GM04503 (cell line): Measurements from ENCODE around the gene ANKRD11.

Experiments
- DNase-seq: peaks from one replicate; pipeline ENCODE4 v3.0.0-alpha.2; 2012; ENCODE audit warnings: low read depth

The ANKRD11 gene

GRCh38 chr16:89297156-89297874 is 193.0 kb downstream of the ANKRD11 start:
- DNase-seq, result no peak

GRCh38 chr16:89295915-89296314 is 194.4 kb downstream of the ANKRD11 start:
- no peak for DNase-seq

GRCh38 chr16:89295071-89295900 is 195.1 kb downstream of the ANKRD11 start:
- DNase-seq, result no peak

DNA sequence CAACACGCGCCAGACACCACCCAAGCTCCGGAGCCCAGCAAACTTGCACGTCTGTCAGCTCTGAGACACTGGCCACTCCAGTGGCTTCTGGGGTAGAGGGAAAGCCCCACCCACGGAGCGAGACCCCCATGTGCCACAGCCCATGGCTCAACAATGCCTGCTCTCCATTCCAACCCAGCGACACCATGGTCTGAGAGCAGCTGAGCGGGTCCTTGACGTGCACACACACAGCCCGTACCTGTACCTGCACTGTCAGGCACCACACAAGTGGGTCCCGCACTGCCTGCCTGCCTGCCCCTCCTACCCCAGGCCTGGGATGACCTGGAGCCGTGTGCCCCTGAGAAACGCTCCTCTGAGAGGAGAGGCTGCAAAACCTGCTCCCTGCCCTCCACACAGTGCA is 195.9 kb downstream of the ANKRD11 start:
- no peak for DNase-seq

DNA sequence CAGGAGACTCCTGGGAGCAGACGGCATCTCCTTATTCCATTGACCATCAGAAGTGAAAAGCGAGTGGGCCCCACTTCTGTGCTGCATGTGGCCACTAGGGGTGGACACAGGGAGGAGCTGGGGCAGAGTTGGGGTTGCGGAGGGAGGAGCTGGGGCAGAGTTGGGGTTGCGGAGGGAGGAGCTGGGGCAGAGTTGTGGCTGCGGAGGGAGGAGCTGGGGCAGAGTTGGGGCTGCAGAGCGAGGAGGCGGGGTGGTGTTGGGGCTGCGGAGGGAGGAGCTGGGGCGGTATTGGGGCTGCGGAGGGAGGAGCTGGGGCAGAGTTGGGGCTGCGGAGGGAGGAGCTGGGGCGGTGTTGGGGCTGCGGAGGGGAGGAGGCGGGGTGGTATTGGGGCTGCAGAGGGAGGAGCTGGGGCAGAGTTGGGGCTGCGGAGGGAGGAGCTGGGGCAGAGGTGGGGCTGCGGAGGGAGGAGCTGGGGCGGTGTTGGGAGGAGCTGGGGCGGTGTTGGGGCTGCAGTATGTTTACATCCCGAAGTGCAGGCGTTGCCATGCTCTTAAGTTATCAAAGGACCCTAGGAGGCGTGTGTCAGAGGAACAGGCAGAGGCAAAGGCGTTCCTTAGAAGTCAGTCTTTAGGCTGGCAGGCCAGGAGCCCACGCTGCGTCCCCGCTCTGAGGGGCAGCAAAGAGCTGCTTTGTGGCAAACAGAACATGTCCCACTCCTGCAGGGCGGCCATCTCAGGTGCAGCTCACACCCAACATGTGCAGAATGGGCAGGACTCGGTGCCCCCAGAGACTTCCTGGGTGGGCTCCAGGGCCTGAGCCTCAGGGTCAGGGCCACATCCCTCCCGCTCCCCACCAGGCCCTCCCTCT is 196.9 kb downstream of the ANKRD11 start:
- no peak for DNase-seq

- no peak for DNase-seq
Observed at GRCh38 chr16:89292443-89293078, 197.8 kb downstream of the ANKRD11 start.

DNA sequence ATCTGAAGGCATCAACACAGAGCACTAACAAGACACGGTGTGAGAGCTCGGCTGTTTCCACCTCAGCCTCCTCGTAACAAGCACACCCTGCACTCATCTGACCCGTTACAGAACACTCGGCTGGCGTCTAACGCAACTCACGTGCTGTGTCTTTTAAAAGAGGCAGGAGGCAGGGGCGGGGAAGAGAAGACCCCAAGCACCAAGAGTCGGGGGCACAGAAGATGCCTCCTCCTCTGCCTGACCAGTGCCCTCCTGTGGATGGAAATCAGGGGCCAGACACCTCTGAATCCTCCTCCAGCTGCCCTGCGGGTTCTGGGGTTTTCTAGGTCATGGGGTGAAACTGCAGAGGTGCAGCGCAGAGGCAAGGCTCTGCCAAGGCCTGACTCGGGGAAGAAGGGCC is 198.6 kb downstream of the ANKRD11 start:
- DNase-seq, result no peak

GRCh38 chr16:89291363-89291762 is 199.0 kb downstream of the ANKRD11 start:
- DNase-seq, result no peak

DNA sequence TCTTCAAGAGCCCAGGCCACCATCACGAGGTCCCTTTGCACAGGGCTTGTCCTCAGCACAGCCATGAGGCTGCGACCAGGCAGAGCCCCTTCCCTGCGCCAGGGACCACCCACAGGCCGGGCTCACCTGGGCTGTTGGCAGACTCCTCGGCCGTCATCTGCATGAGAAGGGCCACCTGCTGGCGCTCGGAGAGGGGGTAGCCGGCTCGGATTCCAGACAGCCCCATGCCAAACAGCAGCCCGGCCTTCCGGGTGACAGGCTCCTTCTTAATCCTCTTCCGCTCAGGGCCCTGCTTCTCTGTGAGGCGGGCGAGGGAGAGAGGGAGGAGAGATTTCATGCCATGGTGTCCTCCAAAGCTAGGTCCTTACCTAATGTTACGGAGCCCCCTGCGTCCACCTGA is 199.5 kb downstream of the ANKRD11 start:
- DNase-seq, result no peak

DNA sequence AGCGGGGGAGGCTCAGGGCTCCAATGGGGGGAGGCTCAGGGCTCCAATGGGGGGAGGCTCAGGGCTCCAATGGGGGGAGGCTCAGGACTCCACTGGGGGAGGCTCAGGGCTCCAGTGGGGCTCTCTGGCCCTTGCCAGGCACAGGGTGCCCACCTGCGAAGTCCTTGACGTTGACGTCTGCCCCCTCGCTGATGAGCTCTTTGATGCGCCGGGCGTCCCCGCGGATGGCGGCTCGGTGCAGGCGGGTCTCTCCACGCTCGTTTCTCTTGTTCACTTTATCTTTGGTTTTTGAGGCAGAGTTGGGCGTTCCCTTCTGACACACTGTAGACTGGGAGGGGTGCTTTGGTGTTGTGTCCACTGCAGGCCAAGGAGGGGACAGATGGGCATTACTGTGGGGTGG is 199.9 kb downstream of the ANKRD11 start:
- no peak for DNase-seq

DNA sequence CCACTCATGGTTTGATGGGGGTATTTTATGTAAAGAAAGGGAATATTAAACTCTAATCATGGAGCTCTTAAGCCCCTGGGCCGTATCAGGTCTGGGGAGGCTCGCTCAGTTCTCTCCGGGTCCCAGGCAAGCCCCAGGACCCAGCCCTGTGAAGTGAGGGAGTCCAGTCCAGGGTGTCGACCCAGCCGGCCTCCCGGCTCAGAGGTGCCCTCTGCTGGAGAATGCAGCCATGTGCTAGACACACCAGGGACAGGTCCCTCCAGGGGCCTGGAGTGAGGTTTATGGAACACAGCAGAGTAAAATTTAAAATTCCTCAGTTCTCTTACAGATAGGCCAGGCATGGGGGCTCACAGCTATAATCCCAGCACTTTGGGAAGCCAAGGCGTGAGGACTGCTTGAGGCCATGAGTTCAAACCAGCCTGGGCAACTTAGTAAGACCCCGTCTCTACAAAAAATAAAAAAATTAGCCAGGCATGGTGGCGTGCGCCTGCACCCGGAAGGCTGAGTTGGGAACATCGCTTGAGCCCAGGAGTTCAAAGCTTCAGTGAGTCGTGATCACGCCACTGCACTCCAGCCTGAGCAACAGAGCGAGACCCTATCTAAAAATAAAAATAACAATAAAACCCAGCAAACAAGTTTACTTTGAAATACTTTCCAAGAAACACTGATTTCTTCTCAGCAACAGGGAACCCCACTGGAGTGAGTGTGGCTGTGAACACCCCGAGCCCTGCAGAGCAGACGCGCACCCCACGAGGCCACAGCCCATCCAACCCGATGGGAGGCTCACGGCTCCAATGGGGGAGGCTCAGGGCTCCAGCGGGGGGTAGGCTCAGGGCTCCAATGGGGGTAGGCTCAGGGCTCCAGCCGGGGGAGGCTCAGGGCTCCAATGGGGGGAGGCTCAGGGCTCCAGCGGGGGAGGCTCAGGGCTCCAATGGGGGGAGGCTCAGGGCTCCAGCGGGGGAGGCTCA is 200.6 kb downstream of the ANKRD11 start:
- peak; percentile 4 for DNase-seq

DNA sequence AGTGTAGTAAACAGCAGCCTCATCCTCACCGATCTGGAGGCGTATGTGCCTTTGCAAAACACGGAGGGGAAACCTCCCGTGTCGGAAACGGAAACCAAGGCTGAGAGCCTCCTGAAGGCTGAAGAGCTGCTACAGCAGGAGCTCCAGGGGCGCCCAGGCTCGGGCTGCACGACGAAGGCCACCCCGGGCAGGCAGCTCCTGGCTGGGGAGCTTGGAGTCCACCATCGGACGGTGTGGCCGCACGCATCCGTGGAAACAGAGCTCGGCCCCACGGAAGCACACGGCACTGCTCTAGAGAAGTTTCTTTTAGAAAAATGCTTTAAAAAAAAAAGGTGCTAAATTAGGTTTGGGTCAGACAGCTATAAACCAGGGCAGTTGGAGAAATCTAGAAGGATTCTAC is 201.4 kb downstream of the ANKRD11 start:
- no peak for DNase-seq

- DNase-seq, result no peak
Observed at GRCh38 chr16:89288577-89288844, 201.8 kb downstream of the ANKRD11 start.

DNA sequence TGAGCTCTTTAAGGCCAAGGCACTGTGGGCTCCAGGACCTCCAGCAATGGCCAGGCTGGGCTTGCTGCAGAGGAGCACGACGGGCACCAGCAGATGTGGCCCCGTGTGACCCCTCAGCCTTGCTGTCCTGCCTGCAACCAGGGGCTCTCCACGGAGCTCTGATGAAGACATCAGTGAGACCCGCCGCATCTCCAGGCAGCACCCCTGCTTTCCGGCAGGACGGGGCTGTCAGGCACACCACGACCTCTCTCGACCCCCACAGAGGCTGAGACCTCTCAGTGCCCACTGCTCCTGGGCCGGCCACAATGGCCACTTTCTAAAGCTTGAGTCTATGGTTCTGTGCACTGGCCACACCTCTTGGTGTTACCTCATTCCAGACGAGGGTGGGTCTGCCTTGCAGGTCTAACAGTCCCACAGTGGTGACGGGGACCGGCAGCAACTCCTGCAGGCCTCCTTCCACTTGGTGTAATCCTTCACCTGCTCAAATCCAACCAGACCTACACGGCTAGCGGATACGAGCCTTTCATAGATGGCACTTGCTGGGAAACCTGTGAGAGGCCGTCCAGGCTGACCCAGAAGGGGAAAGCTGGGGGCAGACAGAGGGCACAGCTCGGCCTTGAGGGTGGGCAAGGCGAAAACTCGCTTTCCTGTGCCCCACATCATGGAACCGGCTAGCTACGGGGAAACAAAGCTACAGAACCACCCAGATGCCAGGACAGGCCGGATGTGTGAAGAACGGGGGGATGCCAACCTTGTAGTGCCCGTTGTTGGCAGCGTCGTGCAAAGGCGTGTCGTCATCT is 202.4 kb downstream of the ANKRD11 start:
- DNase-seq, result no peak

GRCh38 chr16:89286096-89286495 is 204.3 kb downstream of the ANKRD11 start:
- no peak for DNase-seq

DNA sequence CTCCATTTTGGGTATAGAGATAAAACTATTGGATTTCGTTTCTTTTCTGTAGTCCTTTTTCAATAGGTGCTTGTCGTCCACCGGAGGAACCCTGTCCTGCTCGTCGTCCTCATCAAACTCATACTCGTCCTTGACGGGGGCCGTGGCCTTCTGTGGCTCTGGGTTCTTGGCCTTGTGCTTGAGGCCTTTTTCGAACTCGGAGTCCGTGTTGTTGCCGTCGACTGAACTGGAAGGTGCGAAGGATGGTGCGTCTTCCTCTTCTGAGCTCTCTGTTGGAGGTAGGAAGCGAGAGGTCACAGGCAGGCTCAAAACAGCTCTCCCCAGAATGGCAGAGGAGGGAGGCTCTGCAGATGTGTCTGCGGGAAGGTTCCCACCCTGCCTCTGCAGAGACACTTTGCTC is 205.0 kb downstream of the ANKRD11 start:
- DNase-seq, result no peak

DNA sequence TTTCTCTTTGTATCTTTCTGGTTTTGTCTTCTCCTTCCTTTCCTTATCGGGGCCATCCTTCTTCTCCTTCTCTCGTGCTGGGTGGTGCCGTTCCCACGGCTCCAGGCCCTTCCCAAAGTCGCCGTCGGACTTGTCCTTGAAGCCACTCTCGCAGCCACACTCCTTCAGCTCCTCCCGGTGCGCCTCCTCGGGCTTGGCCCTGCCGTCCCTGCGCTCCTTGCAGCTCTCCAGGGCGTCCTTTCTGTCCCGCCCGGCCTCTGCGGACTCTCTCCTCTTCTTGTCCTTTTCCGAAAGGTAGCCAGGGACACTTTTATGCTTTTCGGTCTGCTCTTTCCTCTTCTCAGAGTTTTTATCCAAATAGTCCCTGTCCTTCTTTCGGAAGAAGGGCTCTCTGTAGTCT is 206.9 kb downstream of the ANKRD11 start:
- no peak for DNase-seq

- DNase-seq, result no peak
Observed at GRCh38 chr16:89282523-89282922, 207.8 kb downstream of the ANKRD11 start.

GRCh38 chr16:89281829-89282228 is 208.5 kb downstream of the ANKRD11 start:
- no peak for DNase-seq

GRCh38 chr16:89281189-89281577 is 209.2 kb downstream of the ANKRD11 start:
- no peak for DNase-seq
